Measurements from ENCODE around the gene MAML3. TPM values are rescaled to one million over a fixed set of nuclear protein-coding genes. Genes with fewer than 3 reads are reported as not detected.
A peak's percentile ranks its signal among the peaks of the same experiment; 100 is the strongest.

The MAML3 gene
- total RNA-seq, 1 donor from 2014 or later, result 21.8 TPM

GRCh38 chr4:139860435-139861024, 293.5 kb downstream of the MAML3 start:
- no peak overlapping the region for H3K27ac Mint-ChIP-seq
- peaks cover 16% of the 10 kb centered on the region for H3K4me1 Mint-ChIP-seq (ENCODE audit: unreplicated experiment)
- DNase-seq (ENCODE audit: extremely low spot score, unreplicated experiment), result no peak
- no peak for TF ChIP-seq CTCF (conservative IDR thresholded peaks at IDR 0.05)
- no peak overlapping the region for H3K4me3 Mint-ChIP-seq
- peaks cover 3% of the 10 kb centered on the region for H3K36me3 Mint-ChIP-seq
- H3K27me3 Mint-ChIP-seq, result no peaks in the 10 kb centered on the region
- peaks cover 3% of the 10 kb centered on the region for H3K9me3 Mint-ChIP-seq

- H3K36me3 Mint-ChIP-seq, result peaks cover 3% of the 10 kb centered on the region
- no peak for DNase-seq (ENCODE audit: extremely low spot score, unreplicated experiment)
- no peak overlapping the region for H3K27ac Mint-ChIP-seq
- no peak for TF ChIP-seq CTCF (conservative IDR thresholded peaks at IDR 0.05)
- H3K4me3 Mint-ChIP-seq, result no peak overlapping the region
- H3K27me3 Mint-ChIP-seq, result no peaks in the 10 kb centered on the region
- H3K4me1 Mint-ChIP-seq (ENCODE audit: unreplicated experiment), result peaks cover 16% of the 10 kb centered on the region
- peaks cover 3% of the 10 kb centered on the region for H3K9me3 Mint-ChIP-seq
Observed at GRCh38 chr4:139859876-139860275, 294.1 kb downstream of the MAML3 start.

- Mint-ChIP-seq H3K4me3 (no peak overlapping the region), H3K36me3 (peaks cover 3% of the 10 kb centered on the region), H3K27me3 (no peaks in the 10 kb centered on the region), H3K9me3 (peaks cover 3% of the 10 kb centered on the region), H3K4me1 (ENCODE audit: unreplicated experiment) (peaks cover 16% of the 10 kb centered on the region), H3K27ac (peak overlapping the region; percentile 21)
- no peak for TF ChIP-seq CTCF (conservative IDR thresholded peaks at IDR 0.05)
- no peak for DNase-seq (ENCODE audit: extremely low spot score, unreplicated experiment)
Observed at GRCh38 chr4:139858436-139859205, 295.4 kb downstream of the MAML3 start.

GRCh38 chr4:139857977-139858376, 296.0 kb downstream of the MAML3 start:
- Mint-ChIP-seq H3K27me3 (no peaks in the 10 kb centered on the region), H3K27ac (peak overlapping the region; percentile 21), H3K36me3 (peaks cover 3% of the 10 kb centered on the region), H3K4me1 (ENCODE audit: unreplicated experiment) (peaks cover 22% of the 10 kb centered on the region), H3K4me3 (no peak overlapping the region), H3K9me3 (peaks cover 3% of the 10 kb centered on the region)
- DNase-seq (ENCODE audit: extremely low spot score, unreplicated experiment), result no peak
- no peak for TF ChIP-seq CTCF (conservative IDR thresholded peaks at IDR 0.05)

- DNase-seq (ENCODE audit: extremely low spot score, unreplicated experiment), result no peak
- Mint-ChIP-seq H3K4me1 (ENCODE audit: unreplicated experiment) (peaks cover 22% of the 10 kb centered on the region), H3K27me3 (no peaks in the 10 kb centered on the region), H3K4me3 (no peak overlapping the region), H3K27ac (no peak overlapping the region), H3K36me3 (peaks cover 3% of the 10 kb centered on the region), H3K9me3 (peaks cover 3% of the 10 kb centered on the region)
- TF ChIP-seq CTCF (conservative IDR thresholded peaks at IDR 0.05), result no peak
Observed at GRCh38 chr4:139857021-139857420, 297.0 kb downstream of the MAML3 start.
